PC-3 (cell line): ENCODE results near the gene RAB20.

ENCODE experiments used
- CTCF ChIP-seq: fragments of 300-600 bp; sonication (generic); conservative IDR thresholded peaks from 2 replicates; pipeline ENCODE4 v1.5.1; 2017; ENCODE audit warnings: antibody characterized with exemption, low read depth, mild to moderate bottlenecking, low read length
- EZH2 ChIP-seq: fragments of 300-600 bp; sonication (generic); IDR thresholded peaks from one replicate; pipeline ENCODE4 v1.6.1; 2017; ENCODE audit warnings: antibody characterized with exemption, mild to moderate bottlenecking, low read length; ENCODE audit not compliant: unreplicated experiment

GRCh38 chr13:110528911-110529310 is 32.6 kb downstream of the RAB20 start:
- TF ChIP-seq CTCF: no peak
- no peak for TF ChIP-seq EZH2
